Stimulated activated naive CD4-positive, alpha-beta T cell (primary cell): ENCODE data around the gene SLC39A11.
"Not testable (repeated sequence)": the region's sequence is repeated elsewhere in the genome, so short reads cannot be mapped to it uniquely, and the experiment has no call there.

Experiments used
- DNase-seq, 6 experiments: peaks; one replicate each; lab custom pipeline; 2025; lab: John Stamatoyannopoulos, UW

The SLC39A11 gene

GRCh38 chr17:73007407-73007806 lies 85.1 kb downstream of the SLC39A11 start:
- DNase-seq: no peak

DNA sequence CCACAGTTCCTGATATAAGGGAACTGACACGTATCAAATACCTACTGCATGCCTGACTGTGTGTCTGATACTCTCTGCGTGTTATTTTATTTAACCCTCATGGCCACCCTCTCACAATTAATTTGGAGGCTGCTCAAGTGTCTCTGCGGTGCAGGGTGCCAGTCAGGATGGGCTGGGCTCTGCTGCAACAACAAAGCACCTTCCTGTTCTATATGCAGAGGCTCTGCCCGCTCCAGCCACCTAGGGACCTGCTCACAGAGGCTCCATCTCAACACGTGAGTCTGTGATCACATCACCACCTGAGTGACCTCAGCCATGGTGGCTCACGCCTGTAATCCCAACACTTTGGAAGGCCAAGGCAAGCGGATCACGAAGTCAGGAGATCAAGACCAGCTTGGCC lies 87.1 kb downstream of the SLC39A11 start:
- DNase-seq: no peak

- DNase-seq: no peak
Observed at GRCh38 chr17:73003487-73003886, 89.0 kb downstream of the SLC39A11 start.

GRCh38 chr17:73000832-73001231 lies 91.7 kb downstream of the SLC39A11 start:
- no peak for DNase-seq

DNA sequence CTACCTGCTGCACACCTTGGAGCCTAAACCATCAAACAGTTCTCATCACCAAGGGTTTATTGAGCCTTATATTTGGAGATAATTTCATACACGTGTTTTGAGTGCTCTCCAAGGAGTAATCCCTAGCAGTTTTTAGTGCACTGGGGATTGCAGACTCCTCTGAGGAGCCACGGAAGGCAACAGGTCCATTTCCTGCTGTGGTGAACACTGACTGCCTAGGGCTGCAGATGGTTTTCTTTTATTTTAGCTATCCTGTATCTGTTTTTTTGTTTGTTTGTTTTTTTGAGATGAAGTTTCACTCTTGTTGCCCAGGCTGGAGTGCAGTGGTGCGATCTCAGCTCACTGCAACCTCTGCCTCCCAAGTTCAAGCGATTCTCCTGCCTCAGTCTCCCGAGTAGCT lies 93.0 kb downstream of the SLC39A11 start:
- DNase-seq: not testable (repeated sequence)

DNA sequence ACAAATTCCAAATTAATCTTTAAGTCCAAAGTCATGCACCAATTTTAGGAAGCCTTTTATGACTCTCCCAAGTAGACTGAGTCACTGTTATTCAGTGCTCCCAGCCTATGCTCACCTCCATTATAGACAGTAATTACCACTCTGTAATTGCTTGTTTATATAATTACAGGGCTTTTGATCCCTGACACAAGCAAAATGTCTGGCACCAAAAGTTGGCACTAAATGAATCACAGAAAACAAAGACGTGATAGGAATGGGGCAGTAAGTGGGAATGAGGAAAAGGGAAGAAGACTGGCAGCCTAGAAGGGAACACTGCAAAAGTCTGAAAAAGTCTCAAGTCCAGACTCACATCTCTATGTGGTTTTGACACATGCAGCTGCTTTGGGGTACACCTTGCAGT lies 94.1 kb downstream of the SLC39A11 start:
- DNase-seq: no peak

- DNase-seq: no peak
Observed at GRCh38 chr17:72997559-72997958, 94.9 kb downstream of the SLC39A11 start.

DNA sequence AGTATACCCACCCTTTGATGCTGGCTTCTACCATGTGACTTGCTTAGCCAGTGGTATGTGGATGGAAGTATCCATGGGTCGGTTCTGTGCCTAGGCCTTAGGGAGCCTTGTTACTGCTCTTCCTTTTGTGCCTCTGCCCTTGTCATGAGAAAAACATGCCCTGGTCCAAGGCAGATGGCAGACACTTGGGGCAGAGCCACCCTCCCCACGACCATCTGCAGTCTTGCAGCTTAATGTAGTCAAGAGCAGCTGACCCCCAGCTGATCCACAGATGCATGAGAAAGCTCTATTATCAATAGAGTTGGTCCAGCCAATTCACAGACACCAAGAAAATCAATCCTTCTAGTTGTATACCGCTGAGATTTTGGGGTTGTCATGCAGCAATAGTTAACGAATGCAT lies 95.7 kb downstream of the SLC39A11 start:
- no peak for DNase-seq

DNA sequence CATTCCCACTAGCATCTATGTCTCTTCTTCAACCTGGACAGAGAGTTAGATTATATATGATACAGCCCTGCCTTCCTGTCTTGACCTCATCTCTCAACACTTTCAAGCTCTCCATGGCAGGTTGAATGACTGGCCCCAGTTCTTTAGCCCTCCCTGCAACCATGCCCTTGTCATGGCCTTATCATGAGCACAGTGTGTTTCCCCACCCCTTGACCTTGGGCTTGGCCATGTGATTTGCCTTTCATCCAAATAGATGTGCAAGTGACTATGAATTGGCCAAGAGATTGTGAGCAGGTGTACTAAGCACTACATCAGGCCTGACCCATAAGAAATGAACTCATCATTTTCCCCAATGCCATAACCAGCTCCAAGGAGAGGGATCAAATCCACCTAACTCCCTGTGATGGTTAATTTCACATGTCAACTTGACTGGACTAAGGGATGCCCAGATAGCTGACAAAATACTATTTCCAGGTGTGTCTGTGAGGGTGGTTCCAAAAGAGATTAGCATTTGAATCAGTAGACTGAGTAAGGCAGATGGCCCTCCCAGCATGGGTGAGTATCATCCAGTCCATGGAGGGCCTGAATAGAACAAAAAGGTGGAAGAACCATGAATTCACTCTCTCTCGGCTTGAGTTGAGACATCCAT lies 97.4 kb downstream of the SLC39A11 start:
- no peak for DNase-seq

GRCh38 chr17:72992783-72993467 lies 99.6 kb downstream of the SLC39A11 start:
- DNase-seq: not testable (repeated sequence)

- no peak for DNase-seq
Observed at GRCh38 chr17:72991651-72992050, 100.8 kb downstream of the SLC39A11 start.

GRCh38 chr17:72989074-72989610 lies 103.3 kb downstream of the SLC39A11 start:
- DNase-seq: no peak

DNA sequence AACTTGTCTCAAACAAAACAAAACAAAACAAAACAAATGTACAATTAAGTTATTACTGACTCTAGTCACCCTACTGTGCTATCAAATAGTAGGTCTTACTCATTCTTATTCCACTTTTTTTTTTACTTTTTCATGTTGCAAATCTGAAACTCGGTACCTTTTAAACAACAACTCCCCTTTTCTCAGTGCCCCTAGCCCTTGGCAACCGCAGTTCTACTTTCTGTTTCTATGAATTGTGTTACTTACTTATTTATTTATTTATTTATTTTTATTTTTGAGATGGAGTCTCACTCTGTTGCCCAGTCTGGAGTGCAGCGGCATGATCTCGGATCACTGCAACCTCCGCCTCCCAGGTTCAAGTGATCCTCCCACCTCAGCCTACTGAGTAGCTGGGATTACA lies 104.0 kb downstream of the SLC39A11 start:
- DNase-seq: no peak

GRCh38 chr17:72987166-72987565 lies 105.3 kb downstream of the SLC39A11 start:
- DNase-seq: no peak

DNA sequence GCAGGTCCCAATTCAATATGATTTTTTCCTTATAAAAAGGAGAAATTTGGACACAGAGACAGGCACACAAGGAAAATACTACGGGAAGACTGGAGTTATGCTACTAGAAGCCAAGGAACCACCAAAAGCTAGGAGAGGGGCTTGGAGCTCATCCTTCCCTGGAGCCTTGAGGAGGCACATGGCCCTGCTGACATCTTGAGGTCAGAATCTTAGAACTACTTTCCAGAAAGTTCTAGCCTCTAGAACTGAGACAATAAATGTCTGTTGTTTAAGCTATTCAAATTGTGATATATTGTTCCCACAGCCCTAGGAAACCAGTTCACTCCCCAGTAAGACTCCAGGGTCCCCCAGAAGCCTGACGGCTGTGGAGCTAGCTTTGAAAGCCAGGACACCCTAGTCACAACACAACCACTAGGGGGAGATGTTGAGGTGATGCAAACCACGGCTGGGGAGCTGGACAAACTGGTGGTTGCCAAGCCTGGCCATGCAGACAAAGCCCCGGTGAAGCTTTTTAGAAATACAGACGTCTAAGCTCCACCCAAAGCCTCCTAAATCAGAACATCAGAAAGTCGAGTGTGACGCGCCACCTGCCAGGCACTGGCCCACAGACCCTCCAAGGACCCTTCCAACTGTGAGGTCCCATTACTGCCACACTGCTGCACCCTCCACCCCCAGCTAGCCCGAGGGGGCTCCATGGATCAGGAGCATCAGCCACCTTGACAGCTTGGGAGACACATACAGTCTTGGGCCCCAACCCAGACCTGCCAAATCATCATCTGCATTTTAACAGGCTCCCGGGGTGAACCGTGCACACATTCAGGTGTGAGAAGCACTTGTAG lies 106.4 kb downstream of the SLC39A11 start:
- DNase-seq: peak in 4 of 6 experiments; percentile 4 to 46 (median 23)

- DNase-seq: no peak
Observed at GRCh38 chr17:72984926-72985325, 107.6 kb downstream of the SLC39A11 start.

GRCh38 chr17:72984145-72984925 lies 108.2 kb downstream of the SLC39A11 start:
- no peak for DNase-seq

GRCh38 chr17:72982680-72983079 lies 109.8 kb downstream of the SLC39A11 start:
- DNase-seq: no peak

DNA sequence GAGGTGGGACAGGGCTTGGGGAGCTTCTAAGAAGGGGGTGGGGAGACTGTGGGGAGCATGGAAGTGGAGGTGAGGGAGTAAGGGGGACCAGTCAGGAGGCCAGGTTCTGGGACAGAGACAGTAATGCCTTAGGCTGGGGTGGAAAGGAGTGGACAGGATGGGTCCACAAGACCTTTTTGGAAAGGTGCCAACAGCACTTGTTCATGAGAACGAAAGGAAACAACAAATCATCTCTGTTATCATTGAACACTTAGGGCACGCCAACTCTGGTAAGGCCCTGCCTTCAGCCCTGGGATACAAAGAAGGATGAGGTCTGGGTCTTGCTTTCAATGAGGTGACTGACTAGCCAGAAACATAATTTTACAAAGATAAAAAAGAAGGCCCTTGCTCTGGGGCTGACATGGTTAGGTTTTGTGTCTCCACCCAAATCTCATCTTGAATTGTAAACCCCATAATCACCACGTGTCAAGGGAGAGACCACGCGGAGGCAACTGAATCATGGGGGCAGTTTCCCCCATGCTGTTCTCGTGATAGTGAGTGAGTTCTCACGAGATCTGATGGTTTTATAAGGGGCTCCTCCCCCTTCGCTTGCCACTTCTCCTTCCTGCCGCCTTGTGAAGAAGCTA lies 113.8 kb downstream of the SLC39A11 start:
- no peak for DNase-seq

DNA sequence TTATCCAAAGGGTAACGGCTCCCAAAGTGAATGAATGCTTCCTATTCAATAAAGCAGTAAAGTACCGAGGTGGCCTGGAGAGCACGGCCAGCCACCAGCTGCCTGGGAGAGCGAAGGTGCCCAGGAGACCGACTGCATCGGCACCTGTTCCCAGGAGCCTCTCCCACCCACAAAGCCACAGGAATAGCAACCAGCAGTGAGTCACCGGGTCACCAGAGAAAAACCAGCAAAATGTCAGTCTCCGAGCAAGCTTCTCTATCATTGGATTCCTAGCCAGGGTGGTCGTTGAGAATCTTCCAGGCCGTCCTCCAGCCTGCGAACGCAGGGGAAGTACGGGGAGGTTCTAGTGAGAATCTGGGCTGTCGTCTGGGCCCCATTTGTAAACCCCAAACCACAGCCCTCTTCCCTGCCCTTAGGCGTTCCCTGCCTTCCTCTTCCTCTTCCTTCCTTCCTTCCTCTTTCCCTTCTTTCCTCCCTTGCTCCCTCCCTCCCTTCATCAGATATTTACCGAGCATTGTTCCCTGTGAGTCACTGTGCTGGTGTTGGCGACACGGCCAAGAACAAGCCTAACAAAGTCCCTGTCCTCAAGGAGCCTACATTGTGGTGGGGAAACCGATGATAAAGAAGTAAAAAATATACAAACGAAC lies 114.6 kb downstream of the SLC39A11 start:
- no peak for DNase-seq
